DMS53 treated with DMSO at 0.1 percent for 48 hours (cell line): ENCODE results near the gene MRPL40.
"Not testable (repeated sequence)": the region's sequence is repeated elsewhere in the genome, so short reads cannot be mapped to it uniquely, and the experiment has no call there.

Experiments
- DNase-seq: peaks from one replicate; lab custom pipeline; 2025; ENCODE audit not compliant: unreplicated experiment; lab: John Stamatoyannopoulos, UW

The MRPL40 gene

DNA sequence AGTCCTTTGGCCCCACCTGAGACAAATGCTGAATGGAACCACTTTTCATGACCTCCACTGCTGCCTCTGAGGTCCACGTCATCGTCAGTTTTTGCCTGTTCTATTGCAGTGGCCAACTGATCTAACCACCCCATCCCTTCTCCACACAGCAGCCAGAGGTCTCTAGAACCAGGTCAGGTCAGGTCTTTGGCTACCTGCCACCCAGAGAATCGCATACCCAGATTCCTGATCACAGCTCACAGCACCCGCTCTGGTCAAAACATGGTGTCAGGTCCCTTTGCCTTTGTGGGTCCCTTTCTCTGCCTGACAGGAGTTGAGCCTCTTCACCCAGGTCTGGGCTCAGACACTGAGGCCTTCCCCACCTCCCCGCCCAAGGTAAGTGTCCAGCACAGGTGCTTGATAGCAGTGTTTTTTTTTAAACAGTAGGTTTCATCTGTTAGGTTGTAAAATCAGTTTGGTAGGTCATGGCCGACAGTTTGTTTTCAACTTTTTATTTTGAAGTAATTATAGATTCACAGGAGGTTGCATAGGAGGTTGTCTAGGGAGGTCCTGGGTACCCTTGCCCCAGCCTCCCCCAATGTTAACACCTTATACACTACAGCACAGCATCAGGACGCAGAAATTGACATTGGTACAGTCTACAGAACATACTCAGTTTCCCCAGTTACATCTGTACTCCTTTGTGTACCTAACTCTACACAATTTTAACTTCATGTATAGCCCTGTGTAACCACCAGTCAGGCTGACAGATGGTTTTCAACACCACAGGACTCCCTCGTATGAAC lies 8.3 kb downstream of the MRPL40 start:
- no peak for DNase-seq

DNA sequence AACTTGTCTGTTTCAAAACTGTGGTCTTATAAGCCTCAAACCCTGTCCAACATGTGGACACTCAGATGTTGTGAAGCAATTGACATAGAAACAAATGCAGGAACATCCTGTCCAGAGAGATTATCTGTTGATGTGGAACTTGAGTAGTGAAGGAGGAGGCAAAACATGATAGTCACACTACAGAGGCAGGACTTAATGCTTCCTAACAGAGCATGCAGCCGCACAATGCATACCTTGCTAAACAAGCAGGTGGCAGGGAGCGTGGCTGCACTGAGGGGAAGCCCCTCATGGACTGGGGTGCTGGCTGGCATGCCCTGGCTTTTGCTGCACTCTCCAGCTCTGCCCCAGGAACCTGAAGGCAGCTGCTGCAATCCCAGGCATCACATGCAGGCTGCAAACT lies 9.8 kb downstream of the MRPL40 start:
- no peak for DNase-seq

DNA sequence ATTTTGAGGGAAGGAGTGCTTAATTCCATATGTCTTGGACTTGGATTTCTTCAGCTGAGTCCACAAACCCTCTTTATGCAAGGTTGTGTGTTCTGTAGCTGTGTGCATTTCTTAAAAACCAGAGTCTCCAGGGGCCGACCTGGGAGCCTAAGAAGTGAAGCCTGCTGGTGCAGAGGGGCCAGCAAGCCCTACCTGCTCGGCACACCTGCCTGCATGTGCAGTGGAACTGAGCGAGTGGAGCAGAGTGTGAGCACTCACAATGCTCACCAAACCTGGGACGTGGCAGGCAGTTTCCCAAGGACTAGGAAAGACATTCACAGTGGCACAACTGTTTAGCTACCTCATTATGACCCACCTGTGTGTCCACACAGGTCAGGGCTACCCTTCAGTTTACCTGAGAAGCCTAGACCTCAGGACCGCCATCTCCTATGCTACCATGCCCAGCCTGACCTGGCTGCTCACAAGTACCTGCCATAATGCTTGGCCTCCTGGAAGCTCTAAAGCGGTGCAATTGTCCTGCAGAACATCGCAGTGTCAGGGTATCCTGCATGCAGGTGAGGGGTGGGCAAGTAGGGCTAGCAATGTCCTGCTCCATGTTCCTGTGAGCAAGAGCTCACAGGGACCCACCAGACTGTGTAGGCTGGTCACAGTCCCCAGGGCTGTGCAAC lies 11.3 kb downstream of the MRPL40 start:
- DNase-seq = no peak

DNA sequence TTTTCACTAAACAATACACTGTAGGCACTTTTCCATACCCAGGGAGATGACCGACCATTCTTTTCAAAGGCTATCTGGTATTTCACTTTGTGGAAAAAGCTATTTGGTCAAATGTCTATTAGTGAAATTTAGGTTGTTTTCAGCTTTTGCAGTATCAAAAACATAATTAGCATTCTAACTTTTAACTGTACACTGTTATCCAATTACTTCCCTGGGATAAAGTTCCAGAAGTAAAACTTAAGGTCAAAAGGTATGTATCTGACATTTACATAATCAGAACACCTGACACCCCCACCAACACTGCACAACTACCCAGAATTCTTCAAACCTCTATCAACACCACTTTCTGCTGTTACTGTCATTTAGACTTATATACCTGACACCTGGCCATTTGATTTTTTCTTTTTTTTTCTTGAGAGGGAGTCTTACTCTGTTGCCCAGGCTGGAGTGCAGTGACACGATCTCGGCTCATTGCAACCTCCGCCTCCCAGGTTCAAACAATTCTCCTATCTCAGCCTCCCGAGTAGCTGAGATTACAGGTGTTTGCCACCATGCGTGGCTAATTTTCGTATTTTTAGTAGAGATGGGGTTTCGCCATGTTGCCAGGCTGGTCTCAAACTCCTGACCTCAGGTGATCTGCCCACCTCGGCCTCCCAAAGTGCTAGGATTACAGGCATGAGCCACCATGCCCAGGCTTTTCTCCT lies 13.1 kb downstream of the MRPL40 start:
- DNase-seq = not testable (repeated sequence)

DNA sequence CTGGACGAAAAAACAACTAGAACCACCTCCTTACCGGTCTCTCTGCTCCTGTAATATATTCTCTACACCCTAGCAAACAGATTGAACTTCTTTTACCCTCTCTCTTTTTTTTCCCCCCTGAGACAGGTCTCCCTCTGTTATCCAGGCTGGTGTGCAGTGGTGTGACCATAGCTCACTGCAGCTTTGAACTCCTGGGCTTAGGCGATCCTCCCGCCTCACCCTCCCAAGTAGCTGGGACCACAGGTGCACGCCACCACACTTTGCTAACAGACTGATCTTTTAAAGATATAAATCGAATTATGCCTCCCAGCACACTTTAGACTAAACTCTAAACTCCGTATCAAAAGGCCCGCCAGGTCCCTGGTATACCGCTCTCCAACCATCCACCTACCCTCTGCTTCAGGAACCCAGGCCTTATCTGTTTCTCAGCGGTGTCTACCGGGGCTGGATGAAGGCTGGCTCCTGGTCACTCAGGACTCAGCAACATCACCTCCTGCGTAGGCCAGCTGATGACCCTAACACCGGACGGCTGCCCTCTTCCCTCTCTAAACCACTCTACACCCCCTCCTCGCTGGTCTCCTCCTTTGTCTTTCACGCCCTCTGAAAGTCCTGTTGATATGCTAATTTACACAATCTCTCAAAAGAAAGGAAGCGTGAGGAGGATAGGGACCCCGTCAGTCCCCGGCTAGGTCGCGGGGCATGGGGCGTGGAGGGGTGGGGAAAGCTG lies 14.4 kb downstream of the MRPL40 start:
- DNase-seq = no peak

DNA sequence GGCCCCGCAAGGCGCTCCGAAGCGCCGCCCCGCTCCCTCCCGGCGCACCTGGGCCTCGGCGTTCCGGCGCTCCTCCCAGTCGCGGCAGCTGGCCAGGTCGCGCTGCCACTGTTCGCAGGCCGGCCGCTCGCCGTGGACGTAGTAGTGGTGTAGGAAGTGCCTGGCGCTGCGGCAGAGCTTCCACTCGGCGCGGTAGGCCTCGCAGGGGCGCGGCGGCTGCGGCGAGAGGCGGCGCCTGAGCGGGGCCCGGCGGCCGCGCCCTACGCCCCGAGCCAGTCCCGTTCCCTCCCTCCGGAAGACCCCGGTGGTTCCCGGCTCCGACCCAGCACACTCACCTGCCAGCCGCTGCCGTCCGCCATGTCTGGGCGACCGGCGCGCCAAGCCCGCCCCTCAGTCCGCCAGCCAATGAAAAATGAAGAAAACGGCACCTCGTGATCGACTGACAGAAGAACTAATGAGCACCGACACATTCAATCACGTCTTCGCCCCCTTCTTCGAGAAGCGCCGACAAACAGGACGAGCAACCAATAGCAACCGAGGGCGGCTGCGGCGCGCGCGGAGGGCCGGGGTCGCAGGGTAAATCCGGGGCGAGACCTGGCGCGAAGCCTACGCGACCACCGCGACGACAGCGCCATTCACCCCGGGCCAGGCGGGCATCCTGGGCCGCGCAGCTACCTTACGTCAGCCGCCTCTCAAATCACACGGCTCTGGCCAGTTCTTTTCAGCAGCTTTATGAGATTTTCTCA lies 15.2 kb downstream of the MRPL40 start, which contains the start of gene C22orf39:
TSS of gene C22orf39 (minus strand) at position 382 of the 746 bp plus-strand sequence. CDS start at position 359, 23 bp downstream.
- peak; percentile 47 for DNase-seq

DNA sequence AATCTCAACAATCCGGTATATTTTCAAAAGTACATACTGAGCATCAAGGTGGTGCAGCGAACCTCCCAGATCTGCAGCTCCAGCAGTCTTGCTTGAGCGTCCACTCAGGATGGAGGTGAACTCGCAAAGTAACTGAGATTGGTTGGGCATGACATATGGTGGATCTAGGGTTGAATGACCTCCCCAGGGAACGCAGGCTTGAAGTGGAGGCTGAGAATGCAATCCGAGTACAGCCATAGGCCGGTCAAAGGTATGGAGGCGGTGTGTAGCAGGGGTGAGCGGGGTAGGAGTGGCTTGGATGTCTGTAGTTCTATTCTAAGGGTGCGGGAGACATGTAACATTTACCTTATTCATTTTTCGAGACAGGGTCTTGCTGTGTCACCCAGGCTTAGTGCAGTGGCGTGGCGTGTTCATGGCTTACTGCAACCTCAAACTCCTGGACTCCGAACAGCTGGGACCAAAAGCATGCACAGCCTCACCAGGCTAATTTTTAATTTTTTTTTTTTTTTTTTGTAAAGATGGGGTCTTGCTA lies 15.8 kb downstream of the MRPL40 start:
- peak; percentile 26 for DNase-seq

DNA sequence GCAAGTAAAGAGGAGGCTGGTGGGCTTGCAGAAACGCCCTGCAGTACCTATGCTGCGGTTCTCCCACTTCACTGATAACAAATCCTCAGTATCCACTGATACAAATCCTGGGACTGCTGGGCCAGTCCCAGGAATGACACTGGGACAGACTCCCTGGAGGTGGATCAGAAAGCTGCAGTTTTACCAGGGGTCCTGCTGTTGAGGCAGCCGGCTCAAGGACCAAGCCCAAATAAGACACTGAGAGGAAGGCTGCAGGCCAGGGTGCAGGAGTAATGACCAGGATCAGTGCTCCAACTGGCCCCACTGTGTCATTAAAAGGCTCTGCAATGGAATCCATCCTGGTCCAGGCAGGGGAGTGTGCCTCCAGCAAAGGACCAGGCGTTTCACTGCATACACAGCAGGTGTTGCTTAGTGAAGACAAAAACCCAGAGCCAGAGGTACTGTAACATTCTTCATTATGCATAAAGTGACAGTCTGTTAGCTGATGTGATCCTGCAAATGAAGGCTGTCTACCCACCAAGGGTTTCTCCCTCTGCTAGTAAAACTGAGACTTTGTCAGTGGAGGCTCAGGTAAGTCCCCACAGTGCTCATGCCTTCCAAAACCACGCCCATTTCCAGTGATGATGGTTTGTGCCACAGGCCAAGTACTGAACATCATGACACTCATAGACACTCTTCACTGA lies 16.5 kb downstream of the MRPL40 start:
- no peak for DNase-seq

DNA sequence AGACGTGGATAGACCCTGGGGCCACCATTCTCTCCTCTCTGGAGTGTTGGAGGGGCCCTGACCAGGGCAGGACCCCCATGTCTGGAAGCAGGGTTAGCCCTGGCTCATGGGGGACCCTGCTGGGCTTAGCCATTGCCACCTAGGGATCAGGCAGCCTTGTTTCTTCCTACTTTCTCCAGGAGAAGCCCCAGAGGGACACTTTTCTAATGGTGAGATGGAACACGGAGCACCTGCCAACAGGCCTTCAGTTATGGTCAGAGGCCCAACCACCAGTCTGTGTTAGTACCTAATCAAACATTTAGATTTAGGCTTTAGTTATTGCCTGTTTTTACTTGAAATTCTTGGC lies 17.1 kb downstream of the MRPL40 start:
- no peak for DNase-seq

DNA sequence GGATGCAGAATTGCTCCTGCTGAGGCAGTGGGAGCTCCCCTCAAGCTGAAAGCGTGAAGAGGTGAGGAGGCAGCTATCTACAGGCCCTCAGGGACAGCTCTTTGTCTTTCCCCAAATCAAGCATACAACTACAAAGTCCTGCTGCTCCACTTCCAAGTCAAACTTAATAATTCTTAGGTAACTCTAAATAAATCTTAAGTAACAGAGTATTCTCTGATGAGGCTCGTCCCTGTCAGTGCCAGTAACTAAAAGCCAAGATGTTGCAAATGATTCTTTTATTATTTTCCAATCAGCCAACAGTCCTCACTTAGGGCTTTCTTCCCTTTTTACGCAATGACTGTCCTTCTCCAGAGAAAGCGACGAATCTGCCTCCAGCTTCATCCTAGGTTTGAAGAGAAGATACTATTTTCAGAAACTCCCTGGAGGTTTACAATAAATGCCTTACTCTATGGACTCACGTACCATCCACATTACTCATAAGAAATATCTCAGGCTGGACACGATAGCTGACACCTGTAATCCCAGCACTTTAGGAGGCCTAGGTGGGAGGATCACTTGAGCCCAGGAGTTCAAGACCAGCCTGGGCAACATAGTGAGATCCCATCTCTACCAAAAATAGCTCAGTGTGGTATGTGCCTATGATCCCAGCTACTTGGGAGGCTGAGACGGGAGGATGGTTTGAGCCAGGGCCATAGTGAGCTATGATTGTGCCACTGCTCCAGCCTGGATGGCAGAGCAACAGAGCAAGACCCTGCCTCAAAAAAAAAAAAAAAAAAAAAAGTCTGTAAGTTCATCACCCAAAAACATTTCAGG lies 18.2 kb downstream of the MRPL40 start:
- DNase-seq = no peak

DNA sequence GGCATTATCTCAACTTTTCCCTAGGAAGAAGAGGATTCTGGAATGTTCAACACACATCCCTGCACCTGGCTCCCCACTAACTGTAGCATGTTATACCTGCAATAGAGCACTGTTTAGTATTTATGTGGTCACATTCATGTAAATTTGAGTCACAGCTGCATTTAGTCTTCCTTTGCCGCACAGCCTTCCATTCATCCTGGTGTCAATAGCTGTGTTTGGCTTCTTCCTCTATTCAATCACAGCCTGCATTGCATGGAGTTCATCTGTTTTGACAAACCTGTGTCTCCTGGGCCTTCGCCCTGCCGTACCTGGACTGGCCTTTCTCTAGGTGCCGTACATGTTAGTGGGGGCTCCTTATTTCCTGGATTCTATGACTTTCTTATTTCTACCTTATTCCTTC lies 19.2 kb downstream of the MRPL40 start:
- no peak for DNase-seq

DNA sequence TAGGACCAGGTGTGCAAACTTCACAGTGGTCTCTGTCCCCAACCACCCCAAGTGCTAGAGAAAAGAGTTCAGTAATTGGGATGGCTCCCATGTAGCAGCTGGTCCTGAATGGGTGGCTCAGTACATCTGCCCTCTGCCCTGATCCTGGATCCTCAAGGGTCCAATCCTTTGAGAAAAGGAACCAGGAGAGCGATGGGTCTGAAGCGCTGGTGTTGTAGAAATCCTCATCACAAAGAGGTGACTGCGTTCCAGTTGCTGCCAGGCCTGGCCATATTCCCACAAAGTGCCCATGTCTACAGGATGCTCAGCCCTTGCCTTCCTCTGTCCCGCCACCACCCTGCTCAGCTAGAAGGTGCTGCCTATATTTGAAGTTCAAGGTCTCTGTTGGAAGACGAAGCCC lies 21.4 kb downstream of the MRPL40 start:
- DNase-seq = no peak

DNA sequence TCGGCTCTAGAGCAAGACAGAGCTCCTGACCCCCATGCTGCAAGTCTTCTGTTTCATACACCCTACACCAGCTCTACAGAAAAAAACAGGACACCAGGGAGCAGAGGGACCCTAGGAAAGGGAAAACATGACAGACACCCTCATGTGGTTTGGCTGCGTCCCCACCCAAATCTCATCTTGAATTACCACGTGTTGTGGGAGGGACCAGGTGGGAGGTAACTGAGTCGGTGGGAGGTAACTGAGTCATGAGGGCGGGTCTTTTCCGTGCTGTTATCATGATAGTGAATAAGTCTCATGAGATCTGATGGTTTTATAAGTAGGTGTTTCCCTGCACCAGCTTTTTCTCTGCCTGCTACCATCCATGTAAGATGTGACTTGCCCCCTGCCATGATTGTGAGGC lies 21.8 kb downstream of the MRPL40 start:
- no peak for DNase-seq

DNA sequence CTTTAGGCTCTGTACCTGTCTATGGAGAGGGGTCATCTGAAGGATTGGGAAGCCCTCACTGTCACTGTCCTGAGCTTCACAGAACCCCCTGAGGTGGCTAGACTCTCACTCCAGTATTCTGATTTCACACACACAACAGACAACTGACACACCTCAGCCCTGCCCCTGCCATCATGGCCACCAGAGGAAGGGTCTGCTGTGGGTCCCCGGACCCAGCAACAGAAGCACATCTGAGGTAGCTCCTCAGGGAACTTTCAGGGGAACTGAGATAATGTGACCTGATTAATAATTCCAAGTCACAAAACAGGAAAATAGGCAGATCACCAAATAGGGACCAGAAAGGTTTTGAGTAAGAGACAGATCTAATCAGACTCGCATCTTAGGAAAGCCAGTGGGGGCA lies 22.7 kb downstream of the MRPL40 start:
- DNase-seq = no peak

DNA sequence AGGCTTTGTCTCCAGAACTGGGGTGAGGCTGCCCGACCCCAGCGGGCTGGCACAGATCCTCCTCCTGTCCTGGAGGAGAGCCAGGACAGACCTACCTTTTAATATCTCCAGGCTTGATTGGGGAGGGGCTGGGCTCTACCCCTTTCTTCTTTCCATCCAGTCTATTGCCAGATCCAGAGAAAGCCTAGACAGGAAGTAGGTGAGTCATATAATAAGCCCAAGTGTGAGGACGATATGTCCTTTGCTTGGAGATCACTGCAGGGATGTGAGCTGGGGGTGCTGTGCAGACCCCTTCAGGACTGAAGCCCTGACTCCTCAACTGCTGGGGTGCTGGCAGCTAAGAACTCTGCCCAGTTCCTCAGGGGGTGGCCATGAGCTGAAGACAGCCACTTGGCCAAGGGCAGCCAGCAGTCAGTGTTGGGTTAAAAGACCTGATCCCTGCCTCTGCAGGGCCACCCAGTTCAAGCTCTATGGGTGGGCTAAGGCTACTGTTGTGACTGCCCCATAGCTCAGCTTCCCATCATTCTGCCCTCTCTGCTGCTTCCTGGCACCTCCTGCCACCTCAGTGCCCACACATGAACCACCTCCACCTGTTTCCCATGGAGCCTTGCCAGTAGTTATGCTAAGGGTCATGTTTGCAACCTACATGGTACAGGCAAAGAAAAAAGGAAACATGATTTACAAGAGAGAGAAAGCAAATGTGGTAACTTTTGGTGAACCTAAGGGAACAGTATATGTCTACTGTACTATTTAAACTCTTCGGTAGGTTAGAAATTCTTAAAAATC lies 23.4 kb downstream of the MRPL40 start:
- DNase-seq = no peak

DNA sequence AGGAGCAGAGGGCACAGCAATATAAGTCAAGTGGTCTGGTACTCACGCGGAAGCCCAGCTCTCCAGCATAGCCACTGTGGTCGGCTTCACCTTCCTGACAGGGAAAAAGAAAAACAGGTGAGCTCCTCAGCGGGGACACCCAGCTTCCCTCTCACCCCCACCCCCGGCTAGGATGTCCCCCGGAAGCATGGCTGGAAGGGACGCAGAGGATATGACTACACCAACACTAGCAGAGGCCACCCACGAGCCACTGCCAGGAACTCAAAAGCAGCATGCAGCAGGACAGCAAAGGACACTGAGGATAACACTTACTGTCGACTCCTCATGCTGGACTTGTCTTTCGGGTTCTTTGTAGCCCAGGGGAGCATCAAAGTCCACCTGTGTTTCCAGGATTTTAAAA lies 24.2 kb downstream of the MRPL40 start:
- no peak for DNase-seq

DNA sequence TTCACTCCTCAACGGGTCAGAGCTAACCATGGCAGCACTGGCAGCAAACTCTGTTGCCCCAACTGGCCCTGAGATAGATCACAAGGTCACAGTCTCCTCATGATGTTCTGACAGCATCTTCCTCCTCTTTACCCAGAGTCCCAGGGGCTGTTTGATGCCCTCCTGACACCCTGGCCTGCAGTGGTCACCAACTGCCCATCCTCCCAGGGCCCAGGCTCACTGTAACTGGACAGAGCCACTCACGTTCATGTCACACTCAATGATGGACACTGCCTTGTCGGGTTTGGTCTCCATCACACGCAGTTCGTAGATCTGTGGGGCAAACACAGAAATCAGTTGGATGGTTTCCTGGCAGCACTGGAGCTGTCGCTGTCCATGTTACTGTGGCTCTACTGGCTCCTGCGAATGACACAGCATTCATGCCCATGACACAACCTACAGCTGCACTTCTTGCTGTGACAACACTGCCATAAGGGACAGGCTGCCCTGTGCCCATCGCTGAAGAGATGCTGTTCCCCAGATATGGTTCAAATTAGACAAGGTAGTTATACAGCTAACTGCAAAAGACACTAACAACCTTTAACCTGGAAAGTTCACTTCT lies 25.6 kb downstream of the MRPL40 start:
- DNase-seq = no peak

DNA sequence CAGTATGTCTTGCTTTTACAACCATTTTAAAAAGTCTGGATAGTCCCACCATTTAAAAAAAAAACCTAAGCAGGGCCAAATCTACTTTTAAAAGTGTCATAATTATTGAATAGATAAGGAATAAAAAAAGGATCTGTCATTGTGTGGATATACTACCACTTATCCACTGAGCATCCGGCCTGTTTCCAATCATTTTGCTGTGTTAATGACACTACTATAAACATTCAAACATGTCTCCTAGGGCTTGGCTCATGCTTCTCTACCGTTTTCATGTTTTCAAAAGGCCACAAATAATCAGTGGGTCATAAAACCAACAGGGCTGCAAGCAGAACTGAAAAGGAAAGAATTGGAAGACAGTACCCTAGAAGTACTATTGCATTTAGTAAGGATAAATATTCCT lies 27.7 kb downstream of the MRPL40 start:
- no peak for DNase-seq
